Middle frontal gyrus (tissue), 1 donor: ENCODE results near the gene COL9A1.

ENCODE experiments used
- DNase-seq: peaks from one replicate; pipeline ENCODE4 v3.0.0-alpha.2; 2015; ENCODE audit warnings: low spot score; ENCODE audit errors: extremely low spot score

COL9A1 gene

GRCh38 chr6:70176842-70177550, 125.9 kb downstream of the COL9A1 start:
- DNase-seq, result no peak

GRCh38 chr6:70175770-70176169, 127.1 kb downstream of the COL9A1 start:
- DNase-seq, result no peak

- DNase-seq, result no peak
These were observed 130.6 kb downstream of the COL9A1 start for GRCh38 chr6:70172252-70172651.

GRCh38 chr6:70171236-70171635, 131.6 kb downstream of the COL9A1 start:
- no peak for DNase-seq

GRCh38 chr6:70168681-70169377, 134.1 kb downstream of the COL9A1 start:
- DNase-seq, result no peak
